Vagina (tissue), 2 donors: ENCODE measurements around the gene NPIPA1.
"Not testable (repeated sequence)": the region's sequence is repeated elsewhere in the genome, so short reads cannot be mapped to it uniquely, and the experiment has no call there.

ENCODE experiments used
- POLR2A ChIP-seq, 2 donors: fragments of 450-650 bp; IDR thresholded peaks; one replicate each; pipeline ENCODE4 v1.6.1; 2017; ENCODE audit warnings: antibody characterized with exemption in 2 of 2, mild to moderate bottlenecking in 2 of 2, moderate library complexity in 2 of 2
- POLR2AphosphoS5 ChIP-seq, 2 donors: sonication (generic); formaldehyde crosslinking; IDR thresholded peaks; one replicate each; pipeline ENCODE4 v1.9.0; 2017; ENCODE audit warnings: antibody characterized with exemption in 2 of 2, mild to moderate bottlenecking in 2 of 2, low read depth in 1 of 2; ENCODE audit not compliant: insufficient read depth in 1 of 2
- TF ChIP-seq, protein P1 (sequence below), 3 experiments: fragments of 450-650 bp in 2 of 3; fragments of 200-600 bp in 1 of 3; sonication (generic) in 1 of 3; IDR thresholded peaks; one replicate each; pipeline ENCODE4 v1.5.1; 2017 to 2019; ENCODE audit warnings: antibody characterized with exemption in 3 of 3, mild to moderate bottlenecking in 2 of 3, moderate library complexity in 2 of 3

DNA sequence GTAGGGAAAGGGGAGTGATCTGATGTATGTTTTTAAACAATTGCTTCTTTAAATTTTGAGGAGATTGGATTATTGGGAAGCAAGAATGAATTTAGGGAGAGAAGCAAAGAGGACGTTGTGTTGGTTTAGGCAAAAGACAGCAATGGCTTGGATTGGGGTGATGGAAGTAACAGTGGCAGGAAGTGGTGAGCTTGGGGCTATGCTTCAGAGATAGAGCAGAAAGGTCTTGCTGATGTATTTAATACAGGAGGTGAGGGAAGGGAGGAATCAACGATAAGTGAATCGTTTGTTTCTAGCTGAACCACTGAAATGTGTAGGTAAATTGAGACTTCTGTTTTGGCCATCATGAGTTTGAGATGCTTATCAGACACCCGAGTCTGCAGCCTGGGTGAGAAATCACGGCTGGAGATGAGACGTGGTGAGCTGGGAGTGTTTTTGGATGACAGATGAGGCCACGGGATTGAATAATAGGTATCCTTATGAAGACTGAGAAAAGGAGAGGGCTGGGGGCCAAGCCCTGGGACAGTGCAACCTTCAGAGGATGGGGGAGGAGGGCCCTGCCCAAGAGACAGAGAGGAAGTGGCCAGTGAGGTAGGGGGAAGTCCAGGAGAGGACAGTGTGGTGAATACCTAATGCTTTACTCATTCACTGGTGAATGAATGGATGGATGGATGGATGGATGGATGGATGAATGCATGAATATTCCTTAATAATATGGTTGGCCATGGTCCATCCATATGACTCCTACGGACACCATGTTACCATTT is 33.9 kb upstream of the NPIPA1 start:
- TF ChIP-seq, protein P1, sequence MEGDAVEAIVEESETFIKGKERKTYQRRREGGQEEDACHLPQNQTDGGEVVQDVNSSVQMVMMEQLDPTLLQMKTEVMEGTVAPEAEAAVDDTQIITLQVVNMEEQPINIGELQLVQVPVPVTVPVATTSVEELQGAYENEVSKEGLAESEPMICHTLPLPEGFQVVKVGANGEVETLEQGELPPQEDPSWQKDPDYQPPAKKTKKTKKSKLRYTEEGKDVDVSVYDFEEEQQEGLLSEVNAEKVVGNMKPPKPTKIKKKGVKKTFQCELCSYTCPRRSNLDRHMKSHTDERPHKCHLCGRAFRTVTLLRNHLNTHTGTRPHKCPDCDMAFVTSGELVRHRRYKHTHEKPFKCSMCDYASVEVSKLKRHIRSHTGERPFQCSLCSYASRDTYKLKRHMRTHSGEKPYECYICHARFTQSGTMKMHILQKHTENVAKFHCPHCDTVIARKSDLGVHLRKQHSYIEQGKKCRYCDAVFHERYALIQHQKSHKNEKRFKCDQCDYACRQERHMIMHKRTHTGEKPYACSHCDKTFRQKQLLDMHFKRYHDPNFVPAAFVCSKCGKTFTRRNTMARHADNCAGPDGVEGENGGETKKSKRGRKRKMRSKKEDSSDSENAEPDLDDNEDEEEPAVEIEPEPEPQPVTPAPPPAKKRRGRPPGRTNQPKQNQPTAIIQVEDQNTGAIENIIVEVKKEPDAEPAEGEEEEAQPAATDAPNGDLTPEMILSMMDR (IDR thresholded peaks at IDR 0.05): not testable (repeated sequence)
- not testable (repeated sequence) for TF ChIP-seq POLR2AphosphoS5 (IDR thresholded peaks at IDR 0.05; ENCODE audit: insufficient read depth in 1 of 2, low read depth in 1 of 2); POLR2A (IDR thresholded peaks at IDR 0.05)
